Natural killer cell (primary cell): ENCODE measurements around the gene ICA1L. TPM values are rescaled to one million over a fixed set of nuclear protein-coding genes. Genes with fewer than 3 reads are reported as not detected.
"Not testable (repeated sequence)": the region's sequence is repeated elsewhere in the genome, so short reads cannot be mapped to it uniquely, and the experiment has no call there.

Experiments used
- ATAC-seq, 3 donors: fragments of 150-1000 bp in 2 of 3; fragments of 200-7000 bp in 1 of 3; cut with Tn5 transposase; 1 replicate in 1 of 3; 2 replicates in 2 of 3; pipeline ENCODE4 v1.10.0; 2021; ENCODE audit warnings: mild to moderate bottlenecking in 2 of 3, moderate library complexity in 2 of 3
- DNase-seq, 2 donors: peaks; one replicate each; pipeline versions ENCODE4 v3.0.0 to v3.0.0-alpha.2; 2013 to 2021; ENCODE audit warnings: mixed read lengths in 1 of 2
- H3K27ac ChIP-seq: one replicate; pipeline ENCODE4 v1.5.1; 2013; ENCODE audit warnings: mild to moderate bottlenecking, low read length
- H3K27me3 ChIP-seq: one replicate; pipeline ENCODE4 v1.6.1; 2013; ENCODE audit warnings: low read length; ENCODE audit not compliant: control insufficient read depth, insufficient read depth
- H3K36me3 ChIP-seq: one replicate; pipeline ENCODE4 v1.6.1; 2013; ENCODE audit warnings: low read length; ENCODE audit not compliant: control insufficient read depth, insufficient read depth
- H3K4me1 ChIP-seq: one replicate; pipeline ENCODE4 v1.6.1; 2013; ENCODE audit warnings: low read length; ENCODE audit not compliant: control insufficient read depth, insufficient read depth
- H3K4me3 ChIP-seq: one replicate; pipeline ENCODE4 v1.5.1; 2013; ENCODE audit warnings: low read length
- H3K9me3 ChIP-seq: one replicate; pipeline ENCODE4 v1.6.1; 2013; ENCODE audit warnings: low read length; ENCODE audit not compliant: control insufficient read depth, insufficient read depth
- H3K27ac Mint-ChIP-seq, 2 donors: one replicate each; pipeline ENCODE4 v1.8.0; 2022; ENCODE audit warnings: mild to moderate bottlenecking in 2 of 2, mixed read lengths in 2 of 2, moderate library complexity in 1 of 2
- H3K27me3 Mint-ChIP-seq, 2 donors: one replicate each; pipeline ENCODE4 v1.8.0; 2022; ENCODE audit warnings: low read depth in 2 of 2, mixed read lengths in 2 of 2
- H3K36me3 Mint-ChIP-seq: one replicate; pipeline ENCODE4 v1.8.0; 2022; ENCODE audit warnings: mixed read lengths
- H3K4me1 Mint-ChIP-seq, 2 donors: one replicate each; pipeline ENCODE4 v1.8.0; 2022; ENCODE audit warnings: mixed read lengths in 2 of 2
- H3K4me3 Mint-ChIP-seq: one replicate; pipeline ENCODE4 v1.8.0; 2022; ENCODE audit warnings: mild to moderate bottlenecking, moderate library complexity, mixed read lengths
- H3K9me3 Mint-ChIP-seq, 2 donors: one replicate each; pipeline ENCODE4 v1.8.0; 2022; ENCODE audit warnings: mixed read lengths in 2 of 2
- CTCF ChIP-seq: fragments of 200-600 bp; IDR thresholded peaks from one replicate; pipeline ENCODE4 v1.8.0; 2022; ENCODE audit warnings: antibody characterized with exemption
- WGBS: methylation state at CpG from one replicate; pipeline ENCODE4 v1.1.7; 2013; ENCODE audit warnings: missing lambda C conversion rate; ENCODE audit not compliant: insufficient coverage; 5-methylcytosine and 5-hydroxymethylcytosine counted together
- intact Hi-C: fragments of 100-400 bp; cut with micrococcal nuclease; formaldehyde crosslinking; loops from one replicate; pipeline ENCODE4 v1.14.2; 2022
- total RNA-seq, 4 donors: library from RNA; stranded (reverse); fragments of 120-200 nt in 1 of 4; gene quantifications; one replicate each; pipeline versions ENCODE4 v1.2.3 to v1.2.4, GENCODE V29; 2013 to 2022

Gene ICA1L
- total RNA-seq, 3 donors from 2014 or later (not counting 1 experiment from before 2014, with no cell fraction given) = 9.0 to 15.5 (median 10.4) TPM

GRCh38 chr2:202909394-202910192 is 38.0 kb upstream of the ICA1L start:
- intact Hi-C loops = loop anchor here (2.0 kb wide), 1 partner anchor 275 kb away; the partner anchor contains the start of gene FAM117B
- no peak overlapping the region for H3K27ac Mint-ChIP-seq
- no peak for TF ChIP-seq CTCF
- Histone ChIP-seq H3K4me1 (peaks cover 3% of the 10 kb centered on the region), H3K36me3 (no peaks in the 10 kb centered on the region), H3K27ac (no peak overlapping the region), H3K27me3 (no peaks in the 10 kb centered on the region), H3K9me3 (no peaks in the 10 kb centered on the region), H3K4me3 (no peak overlapping the region)
- no peaks in the 10 kb centered on the region for H3K36me3 Mint-ChIP-seq
- H3K4me3 Mint-ChIP-seq = peak overlapping the region; percentile 45
- ATAC-seq (no peak), DNase-seq (no peak)
- H3K4me1 Mint-ChIP-seq = peaks cover 13 to 21% of the 10 kb centered on the region in 2 donors
- WGBS = 92% methylated on average over 5 of the region's 6 CpGs
- H3K9me3 Mint-ChIP-seq = no peaks in the 10 kb centered on the region
- H3K27me3 Mint-ChIP-seq = no peaks in the 10 kb centered on the region

GRCh38 chr2:202908186-202908585 is 36.6 kb upstream of the ICA1L start:
- no peaks in the 10 kb centered on the region for H3K36me3 ChIP-seq
- no peak overlapping the region for H3K4me3 ChIP-seq
- intact Hi-C loops = no loop called here
- Mint-ChIP-seq H3K4me3 (no peak overlapping the region), H3K36me3 (no peaks in the 10 kb centered on the region), H3K27me3 (no peaks in the 10 kb centered on the region), H3K4me1 (peaks cover 13 to 21% of the 10 kb centered on the region in 2 donors), H3K9me3 (no peaks in the 10 kb centered on the region), H3K27ac (no peak overlapping the region)
- H3K9me3 ChIP-seq = no peaks in the 10 kb centered on the region
- no peak for DNase-seq
- no peak for ATAC-seq
- no peaks in the 10 kb centered on the region for H3K27me3 ChIP-seq
- TF ChIP-seq CTCF = no peak
- 90% methylated on average over 5 of the region's 5 CpGs for WGBS
- peaks cover 3% of the 10 kb centered on the region for H3K4me1 ChIP-seq
- no peak overlapping the region for H3K27ac ChIP-seq

DNA sequence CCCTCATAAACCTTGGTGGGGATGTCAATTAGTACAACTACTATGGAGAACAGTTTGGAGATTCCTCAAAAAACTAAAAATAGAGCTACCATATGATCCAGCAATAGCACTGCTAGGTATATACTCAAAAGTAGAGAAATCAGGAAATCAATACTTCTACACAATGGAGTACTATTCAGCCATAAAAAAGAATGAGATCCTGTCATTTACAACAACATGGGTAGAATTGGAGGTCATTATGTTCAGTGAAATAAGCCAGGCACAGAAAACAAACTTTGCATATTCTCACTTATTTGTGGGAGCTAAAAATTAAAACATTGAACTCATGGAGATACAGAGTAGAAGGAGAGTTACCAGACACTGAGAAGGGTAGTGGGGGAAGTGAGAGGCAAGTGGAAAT is 33.9 kb upstream of the ICA1L start:
- DNase-seq, ATAC-seq, H3K36me3 Mint-ChIP-seq: not testable (repeated sequence)

DNA sequence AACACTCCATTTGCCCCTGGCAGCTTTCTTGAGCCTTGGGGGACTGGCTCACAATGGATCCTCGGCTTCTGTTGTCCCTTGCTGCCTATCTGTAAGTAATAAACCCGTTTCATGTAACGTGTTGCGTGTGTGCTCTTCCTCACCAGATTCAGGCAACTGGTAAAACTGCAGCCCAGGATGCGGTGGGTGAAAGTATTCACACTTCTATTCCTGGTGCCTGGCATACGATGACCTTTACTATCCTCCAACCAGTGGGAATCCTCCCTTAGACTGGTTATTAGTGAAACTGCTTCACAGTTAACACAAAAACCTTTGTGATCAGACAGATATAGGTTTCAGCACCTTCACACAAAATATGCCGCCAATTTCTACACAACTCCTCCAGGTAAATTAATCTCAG is 13.6 kb upstream of the ICA1L start:
- no peak overlapping the region for H3K27ac Mint-ChIP-seq
- intact Hi-C loops = no loop called here

More for the DNA sequence above, 33.9 kb upstream of the ICA1L start:
- H3K27me3 Mint-ChIP-seq, H3K9me3 ChIP-seq, H3K4me1 ChIP-seq, H3K4me1 Mint-ChIP-seq, H3K27ac Mint-ChIP-seq, intact Hi-C loops, H3K36me3 ChIP-seq, H3K4me3 Mint-ChIP-seq, H3K4me3 ChIP-seq, H3K9me3 Mint-ChIP-seq, H3K27ac ChIP-seq, H3K27me3 ChIP-seq: not testable (repeated sequence)

More for the DNA sequence above, 13.6 kb upstream of the ICA1L start:
- no peaks in the 10 kb centered on the region for H3K9me3 ChIP-seq
- Mint-ChIP-seq H3K4me3 (no peak overlapping the region), H3K36me3 (no peaks in the 10 kb centered on the region), H3K27me3 (no peaks in the 10 kb centered on the region), H3K9me3 (no peaks in the 10 kb centered on the region), H3K4me1 (no peaks in the 10 kb centered on the region)
- H3K4me3 ChIP-seq = no peak overlapping the region
- no peak overlapping the region for H3K27ac ChIP-seq
- no peaks in the 10 kb centered on the region for H3K27me3 ChIP-seq
- 97% methylated on average over 7 of the region's 7 CpGs for WGBS
- ATAC-seq (no peak), DNase-seq (no peak)
- peaks cover 19% of the 10 kb centered on the region for H3K36me3 ChIP-seq
- no peak for TF ChIP-seq CTCF
- no peaks in the 10 kb centered on the region for H3K4me1 ChIP-seq
